Omental fat pad (tissue), 4 donors: ENCODE measurements around the gene PPM1N. TPM values are rescaled to one million over a fixed set of nuclear protein-coding genes. Genes with fewer than 3 reads are reported as not detected.

ENCODE experiments used
- ATAC-seq: fragments of 150-250 bp; one replicate; pipeline ENCODE4 v1.9.1; 2016; ENCODE audit warnings: mild to moderate bottlenecking, moderate library complexity; ENCODE audit not compliant: low FRiP score
- DNase-seq: peaks from one replicate; pipeline ENCODE4 v3.0.0-alpha.2; 2019; ENCODE audit warnings: low spot score
- total RNA-seq, 4 donors: library from RNA; depleted of rRNA; stranded (reverse); fragments of >200 nt; gene quantifications; one replicate each; pipeline ENCODE4 v1.1.0, GENCODE V29; 2016
- TF ChIP-seq, protein P1 (sequence below), 3 donors: fragments of 450-650 bp; IDR thresholded peaks; one replicate each; pipeline ENCODE4 v1.5.1; 2016 to 2017; ENCODE audit warnings: antibody characterized with exemption in 3 of 3, mild to moderate bottlenecking in 3 of 3, moderate library complexity in 2 of 3

Gene PPM1N
- total RNA-seq, 4 donors from 2014 or later = 1.9 to 3.8 (median 2.9) TPM

DNA sequence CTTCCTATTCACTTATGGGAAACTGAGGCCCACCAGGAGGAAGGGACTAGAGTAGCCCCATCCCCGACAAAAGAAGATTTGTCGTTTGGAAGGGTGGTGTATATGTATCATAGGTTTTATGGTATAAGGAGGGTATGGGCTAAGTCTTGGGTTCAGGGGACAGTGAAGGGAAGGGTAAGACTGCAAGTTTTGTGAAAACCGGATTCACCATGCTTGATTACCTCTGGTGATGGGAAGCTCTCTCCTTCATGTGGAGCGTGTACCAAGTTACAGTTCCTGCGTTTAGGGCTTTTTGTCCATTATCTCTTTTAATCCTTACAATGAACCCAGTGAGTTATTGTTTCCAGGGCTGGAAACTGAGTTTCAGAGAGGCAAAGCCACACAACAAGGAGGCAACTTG lies 12.8 kb downstream of the PPM1N start:
- TF ChIP-seq, protein P1, sequence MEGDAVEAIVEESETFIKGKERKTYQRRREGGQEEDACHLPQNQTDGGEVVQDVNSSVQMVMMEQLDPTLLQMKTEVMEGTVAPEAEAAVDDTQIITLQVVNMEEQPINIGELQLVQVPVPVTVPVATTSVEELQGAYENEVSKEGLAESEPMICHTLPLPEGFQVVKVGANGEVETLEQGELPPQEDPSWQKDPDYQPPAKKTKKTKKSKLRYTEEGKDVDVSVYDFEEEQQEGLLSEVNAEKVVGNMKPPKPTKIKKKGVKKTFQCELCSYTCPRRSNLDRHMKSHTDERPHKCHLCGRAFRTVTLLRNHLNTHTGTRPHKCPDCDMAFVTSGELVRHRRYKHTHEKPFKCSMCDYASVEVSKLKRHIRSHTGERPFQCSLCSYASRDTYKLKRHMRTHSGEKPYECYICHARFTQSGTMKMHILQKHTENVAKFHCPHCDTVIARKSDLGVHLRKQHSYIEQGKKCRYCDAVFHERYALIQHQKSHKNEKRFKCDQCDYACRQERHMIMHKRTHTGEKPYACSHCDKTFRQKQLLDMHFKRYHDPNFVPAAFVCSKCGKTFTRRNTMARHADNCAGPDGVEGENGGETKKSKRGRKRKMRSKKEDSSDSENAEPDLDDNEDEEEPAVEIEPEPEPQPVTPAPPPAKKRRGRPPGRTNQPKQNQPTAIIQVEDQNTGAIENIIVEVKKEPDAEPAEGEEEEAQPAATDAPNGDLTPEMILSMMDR (IDR thresholded peaks at IDR 0.05) = no peak
- ATAC-seq (no peak), DNase-seq (no peak)

DNA sequence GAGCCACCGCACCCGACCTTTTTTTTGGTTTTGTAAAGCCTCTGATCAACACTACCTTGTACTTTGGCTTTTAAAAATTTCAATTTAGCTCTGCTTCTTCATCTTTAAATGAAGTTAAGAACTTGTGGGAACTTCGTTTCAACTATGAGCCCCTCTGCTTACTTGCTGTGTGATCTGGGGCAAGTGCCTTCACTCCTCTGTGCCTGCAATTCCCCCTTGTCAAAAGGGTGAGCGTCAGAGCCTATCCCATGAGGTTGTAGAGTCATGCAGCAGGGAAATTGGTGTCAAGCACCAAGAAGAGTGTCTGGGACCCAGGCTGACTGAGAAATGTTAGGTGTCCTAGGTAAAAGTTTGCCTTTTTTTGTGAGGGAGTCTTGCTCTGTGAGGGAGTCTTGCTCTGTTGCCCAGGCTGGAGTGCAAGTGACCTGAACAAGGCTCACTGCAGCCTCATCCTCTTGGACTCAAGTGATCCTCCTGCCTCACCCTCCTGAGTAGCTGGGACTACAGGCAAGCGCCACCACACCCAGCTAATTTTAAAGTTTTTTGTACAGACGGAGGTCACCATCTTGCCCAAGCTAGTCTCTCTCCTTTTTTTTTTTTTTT lies 14.7 kb downstream of the PPM1N start:
- DNase-seq (no peak), ATAC-seq (no peak)
- TF ChIP-seq, protein P1 (IDR thresholded peaks at IDR 0.05) = no peak

DNA sequence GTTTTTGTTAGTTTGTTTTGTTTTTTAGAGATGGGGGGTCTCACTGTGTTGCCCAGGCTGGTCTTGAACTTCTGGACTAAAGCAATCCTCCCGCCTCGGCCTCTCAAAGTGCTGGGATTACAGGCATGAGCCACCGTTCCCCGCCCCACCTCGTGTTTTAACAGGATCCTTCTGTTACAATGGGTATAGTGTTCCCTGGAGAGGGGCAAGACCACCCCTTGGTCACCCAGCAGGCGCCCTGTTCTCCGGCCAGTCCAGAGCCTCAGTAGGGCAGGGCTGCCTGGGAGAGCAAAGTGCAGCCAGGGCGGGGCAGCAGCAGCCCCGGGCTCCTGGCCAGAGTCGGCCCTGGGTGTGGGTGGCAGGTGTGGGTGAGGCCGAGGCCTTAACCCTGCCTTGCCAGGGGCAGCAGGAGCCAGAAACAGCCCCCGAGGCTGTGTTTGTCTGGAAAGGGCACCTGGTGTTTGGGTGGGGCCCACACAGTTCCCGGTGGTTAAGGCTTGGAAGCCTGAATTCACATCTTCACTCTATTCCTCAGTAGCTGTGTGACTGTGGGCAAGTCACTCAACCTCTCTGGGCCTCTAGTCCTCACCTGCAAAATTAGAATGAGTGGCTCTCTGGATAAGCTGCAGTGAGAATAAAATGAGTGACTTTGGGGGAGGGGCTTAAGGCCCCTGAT lies 16.3 kb downstream of the PPM1N start:
- TF ChIP-seq, protein P1 (IDR thresholded peaks at IDR 0.05) = no peak
- no peak for DNase-seq
- no peak for ATAC-seq

DNA sequence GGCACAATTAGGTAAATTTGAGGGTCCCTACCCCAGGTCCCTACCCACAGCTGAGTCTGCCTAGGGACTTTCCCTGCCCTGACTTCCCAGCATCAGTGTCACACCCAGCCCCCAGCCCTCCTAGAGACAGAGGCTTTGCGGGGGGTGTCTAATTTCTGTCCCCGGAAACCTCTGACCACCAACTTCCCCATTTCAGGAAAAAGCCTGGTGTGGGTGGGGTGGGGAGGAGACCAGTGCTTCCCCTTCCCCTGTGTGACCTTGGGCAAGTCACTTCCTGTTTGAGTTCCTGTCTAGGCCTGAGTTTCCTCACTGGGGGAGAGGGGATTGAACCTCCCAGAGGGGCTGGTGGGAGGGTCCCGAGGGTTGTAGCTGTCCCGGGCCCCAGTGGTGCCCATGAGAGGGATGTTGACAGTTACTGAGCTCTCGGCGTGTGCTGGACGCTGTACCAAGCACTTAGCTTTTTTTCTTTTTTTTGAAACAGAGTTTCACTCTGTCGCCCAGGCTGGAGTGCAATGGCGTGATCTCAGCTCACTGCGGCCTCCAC lies 16.9 kb downstream of the PPM1N start:
- DNase-seq (no peak), ATAC-seq (no peak)
- TF ChIP-seq, protein P1 (IDR thresholded peaks at IDR 0.05) = no peak

DNA sequence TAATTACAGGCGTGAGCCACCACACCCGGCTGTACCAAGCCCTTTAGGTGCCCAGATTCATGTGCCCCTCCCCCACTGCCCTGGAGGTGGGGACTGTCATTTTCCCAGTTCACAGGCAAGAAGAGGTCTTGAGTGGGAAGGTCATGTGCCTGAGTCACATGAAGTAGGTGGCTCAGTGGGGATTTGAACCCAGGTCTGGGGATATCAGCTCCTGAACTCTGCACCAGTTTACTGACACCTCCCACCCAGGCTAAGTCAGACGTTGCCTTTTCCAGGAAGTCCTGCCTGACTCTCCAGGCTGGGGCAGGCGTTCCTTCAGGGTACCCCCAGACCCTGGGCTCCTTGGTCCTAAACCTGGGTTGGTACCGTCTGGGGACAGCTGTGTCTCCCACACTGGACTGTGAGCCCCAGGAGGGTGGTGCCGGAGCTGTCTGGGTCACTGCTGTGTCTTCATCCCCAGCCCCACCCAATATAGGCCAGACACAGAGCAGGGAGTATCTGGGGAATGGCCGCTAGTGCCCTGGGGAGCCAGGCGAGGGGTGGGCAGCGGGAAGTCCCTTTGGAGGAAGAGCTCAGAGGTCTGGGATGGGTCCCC lies 17.7 kb downstream of the PPM1N start:
- no peak for ATAC-seq
- TF ChIP-seq, protein P1 (IDR thresholded peaks at IDR 0.05) = no peak
- no peak for DNase-seq

DNA sequence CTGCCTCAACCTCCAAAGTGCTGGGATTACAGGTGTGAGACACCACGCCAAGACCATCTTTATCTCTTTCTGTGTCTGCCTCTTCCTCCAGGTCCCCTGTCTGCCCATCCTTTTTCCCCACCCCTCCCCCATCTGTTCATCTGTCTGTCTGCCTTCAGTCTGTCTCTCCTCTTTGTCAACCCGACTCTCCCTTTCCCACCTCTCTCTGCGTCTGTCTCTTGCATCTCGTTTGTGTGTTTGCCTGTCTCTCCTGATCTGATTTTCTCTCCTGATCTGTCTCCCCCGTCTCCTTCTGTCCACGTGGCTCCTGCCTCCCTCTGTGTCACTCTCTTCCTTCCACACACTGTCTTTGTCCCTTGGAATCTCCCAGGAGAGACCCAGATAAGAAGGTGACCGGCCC lies 19.0 kb downstream of the PPM1N start:
- TF ChIP-seq, protein P1 (IDR thresholded peaks at IDR 0.05) = no peak
- ATAC-seq = no peak
- DNase-seq = no peak
